K562 (cell line): ENCODE data around the gene ACY1. TPM values are rescaled to one million over a fixed set of nuclear protein-coding genes. Genes with fewer than 3 reads are reported as not detected.
A peak's percentile ranks its signal among the peaks of the same experiment; 100 is the strongest.

Source experiments
- ATF1 ChIP-seq, 2 experiments: fragments of 450-650 bp in 1 of 2; IDR thresholded peaks; 2 replicates each; pipeline ENCODE4 v1.6.1; 2016; ENCODE audit warnings: missing compliant biosample characterization in 1 of 2, missing genetic modification characterization in 1 of 2
- BACH1 ChIP-seq: fragments of 200-800 bp; sonication (Bioruptor generic); IDR thresholded peaks from 2 replicates; pipeline ENCODE4 v1.6.1; 2016; ENCODE audit warnings: missing genetic modification characterization, missing compliant biosample characterization
- CBX3 ChIP-seq, 2 experiments: IDR thresholded peaks; 1 replicate in 1 of 2; 2 replicates in 1 of 2; pipeline ENCODE4 v1.6.1; 2012; ENCODE audit warnings: inconsistent platforms in 2 of 2, low read length in 2 of 2, borderline replicate concordance in 1 of 2, control low read depth in 1 of 2
- CTBP1 ChIP-seq: fragments of 450-650 bp; IDR thresholded peaks from 2 replicates; pipeline ENCODE4 v1.6.1; 2016; ENCODE audit warnings: borderline replicate concordance
- EHMT2 ChIP-seq: fragments of 450-650 bp; IDR thresholded peaks from 2 replicates; pipeline ENCODE4 v1.6.1; 2018; ENCODE audit warnings: antibody characterized with exemption
- EP400 ChIP-seq: fragments of 450-650 bp; IDR thresholded peaks from 2 replicates; pipeline ENCODE4 v1.6.1; 2017; ENCODE audit warnings: antibody characterized with exemption, mild to moderate bottlenecking, moderate library complexity
- NFATC3 ChIP-seq: fragments of 450-650 bp; IDR thresholded peaks from 2 replicates; pipeline ENCODE4 v1.6.1; 2017; ENCODE audit warnings: mild to moderate bottlenecking
- PHTF2 ChIP-seq: fragments of 250-450 bp; sonication (Bioruptor Pico); IDR thresholded peaks from 2 replicates; pipeline ENCODE4 v1.5.0; 2021; ENCODE audit warnings: mild to moderate bottlenecking
- SP1 ChIP-seq: sonication (generic); formaldehyde crosslinking; IDR thresholded peaks from 2 replicates; pipeline ENCODE4 v1.8.1; 2022; ENCODE audit warnings: mild to moderate bottlenecking, missing genetic modification reagents
- TAF7 ChIP-seq: fragments of 450-650 bp; IDR thresholded peaks from 2 replicates; pipeline ENCODE4 v1.6.1; 2016; ENCODE audit warnings: missing genetic modification characterization, missing compliant biosample characterization
- TEAD4 ChIP-seq, 2 experiments: sonication (generic) in 1 of 2; formaldehyde crosslinking in 1 of 2; IDR thresholded peaks; 2 replicates each; pipeline versions ENCODE4 v1.6.1 to v1.8.0; 2012 to 2022; ENCODE audit warnings: borderline replicate concordance in 1 of 2, inconsistent platforms in 1 of 2, low read length in 1 of 2, mild to moderate bottlenecking in 1 of 2, missing genetic modification reagents in 1 of 2
- ZC3H8 ChIP-seq: fragments of 450-650 bp; IDR thresholded peaks from 2 replicates; pipeline ENCODE4 v1.6.1; 2017
- polyA plus RNA-seq, 8 experiments: library from polyadenylated mRNA; depleted of rRNA in 4 of 8; stranded (reverse) in 5 of 8; unstranded in 3 of 8; fragments of >200 nt; fragmentation: Nextera tagmentation in 2 of 8; fragmentation: Illumina TruSeq in 1 of 8; extraction: Ambion mirVana in 2 of 8; extraction: Trizol in 1 of 8; gene quantifications; 2 replicates each; pipeline versions ENCODE4 v1.2.1 to v1.2.3, GENCODE V29; 2011 to 2014; ENCODE audit warnings: inconsistent platforms in 1 of 8, missing spikeins in 1 of 8
- total RNA-seq, 7 experiments: library from RNA; depleted of rRNA in 6 of 7; stranded (reverse); fragments of >200 nt in 6 of 7; fragmentation: Illumina TruSeq in 2 of 7; extraction: Trizol in 2 of 7; gene quantifications; 2 replicates each; pipeline versions ENCODE4 v1.2.1 to v1.2.3, GENCODE V29; 2011 to 2021; ENCODE audit warnings: low replicate concordance in 1 of 7
- TF ChIP-seq, protein P1 (sequence below), 2 experiments: IDR thresholded peaks in 1 of 2; conservative IDR thresholded peaks in 1 of 2; 2 replicates each; pipeline ENCODE4 v1.6.1; 2016; ENCODE audit warnings: low read depth in 2 of 2, mild to moderate bottlenecking in 1 of 2, missing compliant biosample characterization in 1 of 2, missing genetic modification characterization in 1 of 2, moderate library complexity in 1 of 2
- TF ChIP-seq, protein P2 (sequence below): fragments of 450-650 bp; conservative IDR thresholded peaks from 2 replicates; pipeline ENCODE4 v1.6.1; 2016; ENCODE audit warnings: missing genetic modification characterization, low read depth, mild to moderate bottlenecking, control low read depth, missing compliant biosample characterization
- TF ChIP-seq, protein P3 (sequence below): sonication (generic); formaldehyde crosslinking; IDR thresholded peaks from 2 replicates; pipeline ENCODE4 v1.8.1; 2023; ENCODE audit warnings: mild to moderate bottlenecking, missing genetic modification reagents
- TF ChIP-seq, protein P4 (sequence below): fragments of 250-450 bp; sonication (Bioruptor Pico); IDR thresholded peaks from 2 replicates; pipeline ENCODE4 v1.4.0; 2020; ENCODE audit warnings: mild to moderate bottlenecking

Gene ACY1
- total and polyA plus RNA-seq, 9 of the 15 experiments (the other 6 are each of a cell fraction or from before 2014, with no cell fraction given) = 70.7 to 195 (median 123) TPM

DNA sequence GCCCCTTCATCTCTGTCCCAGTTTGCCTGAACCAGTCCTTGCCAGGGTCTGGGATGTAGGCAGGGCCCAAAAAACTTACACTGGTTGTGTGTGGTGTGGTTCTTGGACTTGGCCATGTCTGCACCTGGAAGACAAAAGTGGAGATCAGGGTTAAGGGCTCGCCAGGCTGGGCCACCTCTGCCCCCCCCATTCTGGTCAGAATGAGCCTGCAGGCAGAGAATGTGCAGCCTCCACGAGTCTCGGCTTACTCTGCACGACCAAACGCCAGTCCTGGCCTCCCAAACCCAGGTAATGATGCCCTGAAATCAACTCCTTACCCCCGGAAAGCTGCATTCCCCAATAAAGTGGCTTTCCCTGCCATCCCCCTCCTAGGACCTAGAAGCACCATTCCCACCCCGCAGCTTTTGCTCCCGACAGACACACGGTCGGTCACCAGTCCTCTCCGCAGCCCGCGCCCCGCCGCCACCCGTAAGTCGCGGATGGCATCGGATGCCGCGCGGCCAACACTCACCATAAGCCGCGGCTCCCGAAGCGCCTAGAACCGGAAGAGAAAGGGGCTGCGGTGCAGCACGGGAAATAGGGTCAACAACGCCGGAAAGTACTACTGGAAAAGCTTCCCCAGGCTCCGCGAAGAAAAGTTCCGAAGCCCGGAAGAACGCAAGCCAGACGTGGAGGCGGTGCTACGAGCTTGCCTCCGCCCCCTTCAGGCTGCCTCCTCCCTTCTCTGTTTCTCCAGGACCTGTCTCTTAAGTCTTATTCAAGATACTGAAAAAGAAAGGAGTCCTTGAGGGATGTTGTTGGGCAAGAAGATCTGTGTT is 12.2 kb downstream of the ACY1 start, which contains the start of gene RPL29 (continued):
- TF ChIP-seq, protein P1, sequence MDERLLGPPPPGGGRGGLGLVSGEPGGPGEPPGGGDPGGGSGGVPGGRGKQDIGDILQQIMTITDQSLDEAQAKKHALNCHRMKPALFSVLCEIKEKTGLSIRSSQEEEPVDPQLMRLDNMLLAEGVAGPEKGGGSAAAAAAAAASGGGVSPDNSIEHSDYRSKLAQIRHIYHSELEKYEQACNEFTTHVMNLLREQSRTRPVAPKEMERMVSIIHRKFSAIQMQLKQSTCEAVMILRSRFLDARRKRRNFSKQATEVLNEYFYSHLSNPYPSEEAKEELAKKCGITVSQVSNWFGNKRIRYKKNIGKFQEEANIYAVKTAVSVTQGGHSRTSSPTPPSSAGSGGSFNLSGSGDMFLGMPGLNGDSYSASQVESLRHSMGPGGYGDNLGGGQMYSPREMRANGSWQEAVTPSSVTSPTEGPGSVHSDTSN (CRISPR knock-in tag; IDR thresholded peaks at IDR 0.05; ENCODE audit: low read depth) = no peak
- TF ChIP-seq, protein P1 (tag; conservative IDR thresholded peaks at IDR 0.05; ENCODE audit: low read depth) = no peak
- TF ChIP-seq ZC3H8 = no peak
- TF ChIP-seq TEAD4 (IDR thresholded peaks at IDR 0.05; ENCODE audit: low read length) = no peak
- TF ChIP-seq TEAD4 (CRISPR knock-in tag; IDR thresholded peaks at IDR 0.05; ENCODE audit: borderline replicate concordance) = no peak
- peak; percentile 99 for TF ChIP-seq TAF7 (tag)
- TF ChIP-seq BACH1 = no peak
- TF ChIP-seq CBX3 (IDR thresholded peaks at IDR 0.05; ENCODE audit: borderline replicate concordance in 1 of 2, low read length in 2 of 2) = peak in 1 of 2 experiments; percentile 65; a peak in 1 of 3 replicates
- peak; percentile 98 for TF ChIP-seq EP400
- TF ChIP-seq ATF1 (CRISPR knock-in tag; IDR thresholded peaks at IDR 0.05) = no peak
- peak; percentile 84 for TF ChIP-seq ATF1 (tag; IDR thresholded peaks at IDR 0.05)
- peak; percentile 42; the same call in 1 of the 2 replicates for TF ChIP-seq CTBP1
- TF ChIP-seq PHTF2 (CRISPR knock-in tag) = no peak
- 0 out of 2 replicates have a peak, but pooled peaks have one; percentile 56 for TF ChIP-seq NFATC3
- TF ChIP-seq, protein P2, sequence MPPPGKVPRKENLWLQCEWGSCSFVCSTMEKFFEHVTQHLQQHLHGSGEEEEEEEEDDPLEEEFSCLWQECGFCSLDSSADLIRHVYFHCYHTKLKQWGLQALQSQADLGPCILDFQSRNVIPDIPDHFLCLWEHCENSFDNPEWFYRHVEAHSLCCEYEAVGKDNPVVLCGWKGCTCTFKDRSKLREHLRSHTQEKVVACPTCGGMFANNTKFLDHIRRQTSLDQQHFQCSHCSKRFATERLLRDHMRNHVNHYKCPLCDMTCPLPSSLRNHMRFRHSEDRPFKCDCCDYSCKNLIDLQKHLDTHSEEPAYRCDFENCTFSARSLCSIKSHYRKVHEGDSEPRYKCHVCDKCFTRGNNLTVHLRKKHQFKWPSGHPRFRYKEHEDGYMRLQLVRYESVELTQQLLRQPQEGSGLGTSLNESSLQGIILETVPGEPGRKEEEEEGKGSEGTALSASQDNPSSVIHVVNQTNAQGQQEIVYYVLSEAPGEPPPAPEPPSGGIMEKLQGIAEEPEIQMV (tag) = no peak
- TF ChIP-seq, protein P3, sequence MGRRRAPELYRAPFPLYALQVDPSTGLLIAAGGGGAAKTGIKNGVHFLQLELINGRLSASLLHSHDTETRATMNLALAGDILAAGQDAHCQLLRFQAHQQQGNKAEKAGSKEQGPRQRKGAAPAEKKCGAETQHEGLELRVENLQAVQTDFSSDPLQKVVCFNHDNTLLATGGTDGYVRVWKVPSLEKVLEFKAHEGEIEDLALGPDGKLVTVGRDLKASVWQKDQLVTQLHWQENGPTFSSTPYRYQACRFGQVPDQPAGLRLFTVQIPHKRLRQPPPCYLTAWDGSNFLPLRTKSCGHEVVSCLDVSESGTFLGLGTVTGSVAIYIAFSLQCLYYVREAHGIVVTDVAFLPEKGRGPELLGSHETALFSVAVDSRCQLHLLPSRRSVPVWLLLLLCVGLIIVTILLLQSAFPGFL = no peak
- TF ChIP-seq SP1 (CRISPR knock-in tag) = peak; percentile 95
- no peak for TF ChIP-seq EHMT2
- TF ChIP-seq, protein P4, sequence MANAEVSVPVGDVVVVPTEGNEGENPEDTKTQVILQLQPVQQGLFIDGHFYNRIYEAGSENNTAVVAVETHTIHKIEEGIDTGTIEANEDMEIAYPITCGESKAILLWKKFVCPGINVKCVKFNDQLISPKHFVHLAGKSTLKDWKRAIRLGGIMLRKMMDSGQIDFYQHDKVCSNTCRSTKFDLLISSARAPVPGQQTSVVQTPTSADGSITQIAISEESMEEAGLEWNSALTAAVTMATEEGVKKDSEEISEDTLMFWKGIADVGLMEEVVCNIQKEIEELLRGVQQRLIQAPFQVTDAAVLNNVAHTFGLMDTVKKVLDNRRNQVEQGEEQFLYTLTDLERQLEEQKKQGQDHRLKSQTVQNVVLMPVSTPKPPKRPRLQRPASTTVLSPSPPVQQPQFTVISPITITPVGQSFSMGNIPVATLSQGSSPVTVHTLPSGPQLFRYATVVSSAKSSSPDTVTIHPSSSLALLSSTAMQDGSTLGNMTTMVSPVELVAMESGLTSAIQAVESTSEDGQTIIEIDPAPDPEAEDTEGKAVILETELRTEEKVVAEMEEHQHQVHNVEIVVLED (CRISPR knock-in tag) = no peak
